DMS153 treated with DMSO at 0.1 percent for 48 hours (cell line): ENCODE measurements around the gene ENOX1.

Experiments used
- DNase-seq: peaks from one replicate; lab custom pipeline; 2025; ENCODE audit not compliant: unreplicated experiment; lab: John Stamatoyannopoulos, UW

Gene ENOX1

GRCh38 chr13:43266936-43267615 lies 519.7 kb downstream of the ENOX1 start:
- DNase-seq = no peak

- no peak for DNase-seq
Observed at GRCh38 chr13:43265028-43265427, 521.7 kb downstream of the ENOX1 start.

- DNase-seq = no peak
Observed at GRCh38 chr13:43264458-43264857, 522.3 kb downstream of the ENOX1 start.

- no peak for DNase-seq
Observed at GRCh38 chr13:43263047-43263446, 523.7 kb downstream of the ENOX1 start.

GRCh38 chr13:43260999-43261398 lies 525.8 kb downstream of the ENOX1 start:
- no peak for DNase-seq

GRCh38 chr13:43258771-43259170 lies 528.0 kb downstream of the ENOX1 start:
- no peak for DNase-seq

- DNase-seq = no peak
Observed at GRCh38 chr13:43257765-43258164, 529.0 kb downstream of the ENOX1 start.

GRCh38 chr13:43251961-43252360 lies 534.8 kb downstream of the ENOX1 start:
- no peak for DNase-seq

- DNase-seq = no peak
Observed at GRCh38 chr13:43246382-43246781, 540.4 kb downstream of the ENOX1 start.

GRCh38 chr13:43245374-43245964 lies 541.3 kb downstream of the ENOX1 start:
- DNase-seq = no peak

- DNase-seq = no peak
Observed at GRCh38 chr13:43244481-43244880, 542.3 kb downstream of the ENOX1 start.

- no peak for DNase-seq
Observed at GRCh38 chr13:43243711-43244110, 543.1 kb downstream of the ENOX1 start.

- no peak for DNase-seq
Observed at GRCh38 chr13:43242040-43242439, 544.7 kb downstream of the ENOX1 start.

GRCh38 chr13:43240278-43240677 lies 546.5 kb downstream of the ENOX1 start:
- DNase-seq = no peak

GRCh38 chr13:43239275-43239840 lies 547.4 kb downstream of the ENOX1 start:
- DNase-seq = no peak

GRCh38 chr13:43238341-43239083 lies 548.3 kb downstream of the ENOX1 start:
- no peak for DNase-seq

GRCh38 chr13:43237616-43238015 lies 549.2 kb downstream of the ENOX1 start:
- DNase-seq = no peak

- no peak for DNase-seq
Observed at GRCh38 chr13:43235028-43235427, 551.7 kb downstream of the ENOX1 start.

- no peak for DNase-seq
Observed at GRCh38 chr13:43232873-43233265, 553.9 kb downstream of the ENOX1 start.

- no peak for DNase-seq
Observed at GRCh38 chr13:43232144-43232872, 554.5 kb downstream of the ENOX1 start.

- no peak for DNase-seq
Observed at GRCh38 chr13:43230989-43231388, 555.8 kb downstream of the ENOX1 start.
